Stomach smooth muscle (tissue), 2 donors: ENCODE results near the gene FCER2.
A peak's percentile ranks its signal among the peaks of the same experiment; 100 is the strongest.

Experiments used
- H3K27ac ChIP-seq: one replicate; pipeline ENCODE4 v1.7.0; 2013; ENCODE audit warnings: mild to moderate bottlenecking, low read length, inconsistent platforms
- H3K27me3 ChIP-seq, 2 donors: one replicate each; pipeline ENCODE4 v1.7.0; 2013; ENCODE audit warnings: low read length in 2 of 2; ENCODE audit not compliant: insufficient read depth in 2 of 2, control insufficient read depth in 1 of 2
- H3K36me3 ChIP-seq, 2 donors: one replicate each; pipeline ENCODE4 v1.7.0; 2013; ENCODE audit warnings: low read length in 2 of 2; ENCODE audit not compliant: control insufficient read depth in 2 of 2, insufficient read depth in 2 of 2
- H3K4me1 ChIP-seq: one replicate; pipeline ENCODE4 v1.7.0; 2013; ENCODE audit warnings: low read length; ENCODE audit not compliant: control insufficient read depth, insufficient read depth
- H3K4me3 ChIP-seq, 2 donors: one replicate each; pipeline ENCODE4 v1.7.0; 2013; ENCODE audit warnings: low read length in 2 of 2
- H3K9ac ChIP-seq, 2 donors: one replicate each; pipeline ENCODE4 v1.7.0; 2013; ENCODE audit warnings: low read length in 2 of 2, mild to moderate bottlenecking in 1 of 2
- H3K9me3 ChIP-seq, 2 donors: one replicate each; pipeline ENCODE4 v1.7.0; 2013; ENCODE audit warnings: low read length in 2 of 2; ENCODE audit not compliant: control insufficient read depth in 2 of 2
- donor health status: healthy.
- donor health status: Pancreatic carcinoma.

The FCER2 gene

DNA sequence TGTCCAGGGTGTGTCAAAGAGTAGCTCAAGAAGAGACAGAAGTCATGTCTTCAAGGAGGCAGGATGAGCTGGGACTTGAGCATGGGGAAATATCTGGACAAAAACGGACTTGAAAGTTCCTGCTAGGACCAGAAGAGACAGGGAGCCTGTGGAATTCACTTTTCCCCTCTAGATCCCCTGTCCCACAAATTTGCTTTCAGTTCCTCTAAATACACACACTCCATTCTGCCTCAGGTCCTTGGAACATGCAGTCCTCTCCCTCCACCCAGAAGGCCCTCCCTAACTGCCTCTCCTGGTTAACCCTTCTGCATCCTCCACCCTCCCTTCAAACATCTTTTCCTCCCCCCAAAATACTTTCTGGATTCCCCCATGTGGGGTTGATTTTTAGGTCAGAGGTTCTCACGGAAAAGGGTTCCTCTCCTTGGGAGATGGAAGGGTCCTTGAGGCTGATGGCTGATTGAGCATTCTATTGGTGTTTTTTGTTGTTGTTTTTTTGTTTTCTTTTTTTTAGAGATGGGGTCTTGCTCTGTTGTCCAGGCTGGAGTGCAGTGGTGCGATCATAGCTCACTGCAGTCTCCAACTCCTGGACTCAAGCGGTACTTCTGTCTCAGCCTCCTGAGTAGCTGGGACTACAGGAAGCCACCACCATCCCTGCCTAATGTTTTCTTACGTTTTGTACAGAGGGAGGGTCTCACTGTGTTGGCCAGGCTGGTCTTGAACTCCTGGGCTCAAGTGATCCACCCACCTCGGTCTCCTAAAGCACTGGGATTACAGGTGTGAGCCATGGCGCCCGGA lies 40.0 kb downstream of the FCER2 start:
- H3K9me3 ChIP-seq, result no peaks in the 10 kb centered on the region
- H3K4me3 ChIP-seq, result no peak overlapping the region
- H3K27me3 ChIP-seq, result peaks cover 0 to 2% of the 10 kb centered on the region in 2 donors
- H3K27ac ChIP-seq, result no peak overlapping the region
- no peaks in the 10 kb centered on the region for H3K4me1 ChIP-seq
- H3K36me3 ChIP-seq, result no peaks in the 10 kb centered on the region
- no peak overlapping the region for H3K9ac ChIP-seq

DNA sequence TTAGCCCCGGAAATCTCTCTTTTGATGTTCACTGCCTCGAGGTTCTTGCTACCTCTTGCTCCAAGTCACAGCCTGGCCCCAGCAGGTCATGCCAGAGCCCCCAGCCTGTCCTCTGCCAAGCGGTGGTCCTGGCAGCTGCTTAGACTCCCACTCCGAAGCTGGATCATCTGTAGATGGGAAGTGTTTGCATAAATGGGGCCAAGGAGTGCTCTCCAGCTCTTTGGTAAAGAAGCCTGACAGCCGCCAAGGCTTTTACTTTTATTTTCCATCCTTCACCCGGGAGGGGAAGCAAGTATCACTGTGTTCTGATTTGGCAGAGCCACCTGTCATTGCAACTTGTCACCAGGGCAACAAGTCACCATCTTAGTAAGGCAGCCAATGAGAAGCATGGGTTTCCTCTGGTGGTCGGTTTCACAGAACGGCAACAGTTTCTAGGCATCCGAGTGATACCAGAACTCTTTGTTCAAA lies 43.7 kb downstream of the FCER2 start:
- H3K9ac ChIP-seq, result no peak overlapping the region
- no peak overlapping the region for H3K27ac ChIP-seq
- no peaks in the 10 kb centered on the region for H3K27me3 ChIP-seq
- H3K36me3 ChIP-seq, result no peaks in the 10 kb centered on the region
- no peaks in the 10 kb centered on the region for H3K9me3 ChIP-seq
- H3K4me3 ChIP-seq, result no peak overlapping the region
- no peaks in the 10 kb centered on the region for H3K4me1 ChIP-seq

DNA sequence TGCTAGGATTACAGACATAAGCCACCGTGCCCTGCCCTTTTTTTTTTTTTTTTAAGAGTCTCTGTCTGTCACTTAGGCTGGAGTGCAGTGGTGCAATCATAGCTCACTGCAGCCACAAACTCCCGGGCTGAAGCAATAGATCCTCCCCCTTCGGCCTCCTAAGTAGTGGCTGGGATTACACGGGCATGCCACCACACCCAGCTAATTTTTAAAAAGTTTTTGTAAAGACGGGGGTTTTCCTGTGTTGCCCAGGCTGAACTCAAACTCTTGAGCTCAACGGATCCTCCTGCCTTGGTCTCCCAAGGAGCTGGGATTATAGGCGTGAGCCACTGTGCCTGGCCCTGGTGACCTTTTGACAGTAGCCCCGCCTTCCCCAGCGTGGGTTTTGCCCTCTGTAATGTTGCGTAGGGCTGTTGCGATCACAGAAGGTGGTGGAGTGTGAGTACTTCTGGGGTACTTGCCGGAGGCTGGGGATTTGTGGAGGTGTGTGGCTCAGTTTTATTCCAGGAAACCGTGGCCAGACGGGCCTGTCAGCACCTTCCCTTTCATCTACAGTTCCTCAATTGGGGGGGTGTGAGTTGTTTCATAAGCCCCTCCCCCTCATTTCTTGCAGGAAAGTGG lies 44.7 kb downstream of the FCER2 start:
- Histone ChIP-seq H3K27ac (no peak overlapping the region), H3K4me1 (no peaks in the 10 kb centered on the region), H3K36me3 (no peaks in the 10 kb centered on the region), H3K9ac (no peak overlapping the region), H3K4me3 (no peak overlapping the region), H3K9me3 (no peaks in the 10 kb centered on the region), H3K27me3 (peaks cover 0 to 1% of the 10 kb centered on the region in 2 donors)

DNA sequence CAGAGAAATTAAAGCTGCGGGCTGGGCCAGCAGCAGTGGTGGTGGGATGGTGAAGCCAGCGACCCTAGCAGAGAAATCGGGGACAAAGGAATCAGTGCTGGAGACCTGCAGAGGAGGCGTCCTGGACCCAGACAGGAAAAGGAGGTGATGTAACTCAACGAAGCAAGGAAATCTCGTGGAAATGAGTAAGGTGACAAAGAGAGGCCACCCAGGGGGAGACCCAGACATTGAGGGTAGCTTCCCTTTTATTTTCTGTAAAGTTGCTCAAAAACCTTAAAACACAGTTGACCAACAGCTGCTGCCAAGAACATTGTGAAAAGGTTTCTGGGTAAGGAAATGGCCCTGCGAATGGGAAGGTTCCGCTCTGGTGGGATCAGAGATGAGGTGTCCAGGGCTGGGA lies 46.4 kb downstream of the FCER2 start:
- H3K9me3 ChIP-seq, result no peaks in the 10 kb centered on the region
- no peak overlapping the region for H3K9ac ChIP-seq
- H3K27me3 ChIP-seq, result peaks cover 2 to 4% of the 10 kb centered on the region in 2 donors
- H3K36me3 ChIP-seq, result no peaks in the 10 kb centered on the region
- H3K4me3 ChIP-seq, result no peak overlapping the region
- H3K27ac ChIP-seq, result no peak overlapping the region
- no peaks in the 10 kb centered on the region for H3K4me1 ChIP-seq

DNA sequence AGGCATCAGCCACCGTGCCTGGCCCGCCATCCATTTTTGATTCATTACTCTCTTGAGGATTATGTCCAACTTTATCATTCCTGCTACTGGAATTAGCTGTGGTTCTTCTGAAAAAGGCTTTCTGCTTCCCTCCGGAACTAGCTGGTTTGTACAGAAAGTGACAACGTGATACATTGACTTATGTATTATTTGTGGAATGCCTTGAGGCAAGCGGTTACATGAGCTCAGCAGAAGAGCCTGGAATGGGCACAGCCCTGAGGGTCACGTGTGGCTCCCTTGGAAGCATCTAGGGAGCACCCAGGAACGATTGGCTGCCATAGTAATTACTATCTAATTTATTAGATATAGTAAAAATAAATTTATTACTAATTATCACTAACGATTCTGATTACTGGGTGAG lies 47.5 kb downstream of the FCER2 start:
- Histone ChIP-seq H3K9me3 (no peaks in the 10 kb centered on the region), H3K4me1 (no peaks in the 10 kb centered on the region), H3K27ac (no peak overlapping the region), H3K9ac (no peak overlapping the region), H3K36me3 (no peaks in the 10 kb centered on the region), H3K4me3 (no peak overlapping the region), H3K27me3 (peaks cover 6 to 7% of the 10 kb centered on the region in 2 donors)

DNA sequence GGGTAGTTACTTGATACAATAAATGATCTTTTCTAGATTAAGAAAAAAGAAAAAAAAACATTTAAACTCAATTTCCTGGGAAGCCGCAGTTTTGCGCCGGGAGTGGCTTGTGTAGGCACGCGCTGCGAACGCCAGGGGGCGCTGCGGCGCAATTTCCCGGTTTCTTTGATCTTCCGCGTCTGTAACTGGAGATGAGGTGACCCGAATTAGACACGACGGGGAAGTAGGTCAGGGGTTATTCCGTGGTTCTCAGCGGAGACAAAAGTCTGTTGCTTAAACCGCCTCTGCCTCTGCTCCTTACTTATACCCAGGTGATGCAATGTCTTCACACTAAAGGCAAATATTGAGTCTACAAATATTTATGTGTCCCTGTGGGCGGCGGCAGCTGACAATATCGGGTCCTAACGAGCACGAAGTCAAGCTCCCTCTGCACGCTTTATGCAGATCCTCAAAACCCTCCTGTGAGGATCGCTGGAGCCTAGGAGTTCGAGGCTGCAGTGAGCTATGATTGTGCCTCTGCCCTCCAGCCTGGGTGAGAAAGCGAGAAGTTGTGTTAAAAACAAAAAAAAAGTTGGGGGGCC lies 49.8 kb downstream of the FCER2 start:
- no peak overlapping the region for H3K9ac ChIP-seq
- H3K4me3 ChIP-seq, result peak overlapping the region; percentile 54 to 58
- H3K4me1 ChIP-seq, result no peaks in the 10 kb centered on the region

DNA sequence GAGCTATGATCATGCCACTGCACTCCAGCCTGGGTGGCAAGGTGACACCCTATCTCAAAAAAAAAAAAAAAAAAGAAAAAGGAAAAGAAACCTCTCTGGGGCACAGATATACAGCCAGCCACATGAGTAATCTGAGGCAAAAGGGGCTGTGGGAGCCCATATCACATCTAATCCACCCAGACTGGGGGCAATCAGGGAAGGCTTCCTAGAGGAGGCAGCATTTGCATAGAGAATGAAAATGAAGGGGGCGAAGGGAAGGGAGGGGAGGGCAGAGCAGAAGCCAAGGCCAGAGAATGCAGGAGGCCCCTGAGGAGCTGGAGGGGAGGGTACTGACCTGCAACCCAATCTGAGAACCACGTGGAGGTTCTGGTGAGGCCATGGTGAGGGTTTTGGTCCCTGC lies 51.8 kb downstream of the FCER2 start:
- Histone ChIP-seq H3K4me3 (no peak overlapping the region), H3K36me3 (no peaks in the 10 kb centered on the region), H3K27me3 (peaks cover 11 to 17% of the 10 kb centered on the region in 2 donors), H3K4me1 (no peaks in the 10 kb centered on the region), H3K27ac (no peak overlapping the region), H3K9ac (no peak overlapping the region), H3K9me3 (no peaks in the 10 kb centered on the region)

More for the DNA sequence above, 49.8 kb downstream of the FCER2 start:
- Histone ChIP-seq H3K27ac (no peak overlapping the region), H3K36me3 (no peaks in the 10 kb centered on the region), H3K9me3 (no peaks in the 10 kb centered on the region), H3K27me3 (peaks cover 6 to 11% of the 10 kb centered on the region in 2 donors)

DNA sequence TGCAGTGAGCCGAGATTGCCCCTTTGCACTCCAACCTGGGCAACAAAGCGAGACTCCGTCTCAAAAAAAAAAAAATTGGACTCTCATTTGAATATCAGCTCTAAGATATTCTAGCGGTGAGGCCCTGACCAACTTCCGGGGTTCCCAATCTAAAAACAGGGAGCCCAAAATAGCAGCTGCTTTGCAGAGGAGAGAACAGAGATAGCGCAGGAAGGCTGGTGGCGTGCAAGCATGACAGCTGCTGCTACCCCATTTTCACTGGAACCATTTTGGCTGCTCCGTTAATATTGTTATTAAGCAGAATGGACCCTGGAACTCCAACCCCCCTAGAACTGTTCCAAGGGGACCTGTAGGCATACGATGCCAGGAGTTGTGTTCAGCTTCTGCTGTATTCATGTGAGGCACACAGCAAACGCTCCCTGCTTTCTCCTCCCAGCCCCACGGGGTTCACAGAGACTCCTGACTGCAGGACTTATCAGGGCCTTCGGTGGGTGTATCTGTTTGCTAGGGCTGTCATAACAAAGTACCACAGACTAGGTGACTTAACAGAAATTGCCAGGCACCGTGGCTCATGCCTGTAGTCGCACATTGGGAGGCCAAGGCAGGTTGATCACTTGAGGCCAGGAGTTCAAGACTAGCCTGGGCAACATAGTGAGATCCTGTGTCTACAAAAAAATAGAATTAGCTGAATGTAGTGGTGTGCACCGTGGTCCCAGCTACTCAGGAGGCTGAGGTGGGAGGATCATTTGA lies 53.5 kb downstream of the FCER2 start:
- Histone ChIP-seq H3K27me3 (peaks cover 11 to 20% of the 10 kb centered on the region in 2 donors), H3K9me3 (no peaks in the 10 kb centered on the region), H3K27ac (no peak overlapping the region), H3K36me3 (no peaks in the 10 kb centered on the region), H3K4me3 (no peak overlapping the region), H3K4me1 (no peaks in the 10 kb centered on the region), H3K9ac (no peak overlapping the region)

DNA sequence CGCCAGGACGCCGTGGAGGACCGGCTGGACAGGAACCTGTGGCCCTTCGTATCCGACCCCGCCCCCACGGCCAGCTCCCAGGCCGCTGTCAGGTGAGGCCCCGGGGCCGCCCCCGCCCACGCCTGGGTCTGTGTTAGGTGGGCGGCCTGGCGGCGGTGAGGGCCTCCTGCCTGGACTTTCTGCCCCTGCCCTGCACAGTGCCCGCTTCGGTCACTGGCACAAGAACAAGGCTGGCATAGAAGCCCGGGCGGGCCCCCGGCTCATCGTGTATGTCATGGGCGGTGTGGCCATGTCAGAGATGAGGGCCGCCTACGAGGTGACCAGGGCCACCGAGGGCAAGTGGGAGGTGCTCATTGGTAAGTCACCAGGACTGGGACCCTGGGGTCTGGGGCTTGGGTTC lies 54.8 kb downstream of the FCER2 start:
- no peaks in the 10 kb centered on the region for H3K9me3 ChIP-seq
- H3K9ac ChIP-seq, result no peak overlapping the region
- no peaks in the 10 kb centered on the region for H3K4me1 ChIP-seq
- H3K36me3 ChIP-seq, result no peaks in the 10 kb centered on the region
- no peak overlapping the region for H3K4me3 ChIP-seq
- H3K27ac ChIP-seq, result no peak overlapping the region
- peaks cover 11 to 18% of the 10 kb centered on the region in 2 donors for H3K27me3 ChIP-seq

DNA sequence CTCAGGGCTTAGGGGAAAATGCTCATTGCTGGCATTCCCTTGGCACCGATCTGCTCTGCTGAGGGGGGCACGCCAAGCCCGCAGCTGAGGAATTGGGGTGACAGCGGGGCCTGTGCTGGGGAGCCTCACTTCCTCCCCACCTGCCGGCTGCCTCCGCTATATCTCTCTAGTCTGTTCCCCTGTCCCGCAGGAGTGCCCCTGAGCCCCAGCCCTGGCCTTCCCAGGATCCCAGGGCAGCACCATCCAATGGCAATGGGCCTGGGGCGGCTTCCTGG lies 55.6 kb downstream of the FCER2 start:
- Histone ChIP-seq H3K4me3 (no peak overlapping the region), H3K9ac (no peak overlapping the region), H3K27me3 (peaks cover 11 to 18% of the 10 kb centered on the region in 2 donors), H3K36me3 (no peaks in the 10 kb centered on the region), H3K9me3 (no peaks in the 10 kb centered on the region), H3K4me1 (no peaks in the 10 kb centered on the region), H3K27ac (no peak overlapping the region)
